K562 (cell line): ENCODE results near the gene ARHGAP28. TPM values are rescaled to one million over a fixed set of nuclear protein-coding genes. Genes with fewer than 3 reads are reported as not detected.

Experiments
- ATAC-seq: fragments of 200-7000 bp; cut with Tn5 transposase; 3 replicates; pipeline ENCODE4 v1.9.1; 2020; ENCODE audit warnings: moderate library complexity
- BruUV-seq: library from RNA; stranded (reverse); fragments of 400-500 nt; replicated peaks from 2 replicates; lab custom pipeline; 2021; lab: Mats Ljungman, UMichigan
- CTCF ChIA-PET: fragments of 300-600 bp; formaldehyde crosslinking; extraction: SDS; loops from one replicate; lab custom pipeline; 2021; ENCODE audit warnings: low intra/inter-chr PET ratio; lab: Yijun Ruan, JAX
- POLR2A ChIA-PET: fragments of 300-600, 350-650 bp; sonication (Branson Sonifier 250); formaldehyde crosslinking; extraction: SDS; loops from one replicate; lab custom pipeline; 2021; ENCODE audit warnings: antibody characterized with exemption, inconsistent platforms; lab: Yijun Ruan, JAX
- DNase-seq, 4 experiments: peaks; one replicate each; pipeline versions ENCODE4 v3.0.0 to v3.0.0-alpha.2; 2011 to 2018; ENCODE audit warnings: low spot score in 3 of 4, mixed read lengths in 3 of 4; ENCODE audit errors: extremely low read depth in 1 of 4
- FAIRE-seq: peaks from 2 replicates; lab custom pipeline; 2011; peaks lifted over from hg19 to GRCh38; lab: Jason Lieb, UNC
- H2AFZ ChIP-seq: 2 replicates; pipeline ENCODE4 v1.6.0; 2011; ENCODE audit warnings: low read depth, low read length, control low read depth, inconsistent platforms
- H3K27ac ChIP-seq: fragments of 200-600 bp; 3 replicates; pipeline ENCODE4 v1.8.0; 2011; ENCODE audit warnings: low read depth, mild to moderate bottlenecking, control low read depth, inconsistent platforms, low read length, moderate library complexity, mixed read lengths; ENCODE audit errors: extremely low read depth
- H3K27me3 ChIP-seq, 2 experiments: fragments of 300-600 bp in 1 of 2; 2 replicates in 1 of 2; 3 replicates in 1 of 2; pipeline versions ENCODE4 v1.6.0 to v1.8.0; 2011; ENCODE audit warnings: inconsistent platforms in 2 of 2, low read length in 2 of 2, mild to moderate bottlenecking in 1 of 2, mixed read lengths in 1 of 2, moderate library complexity in 1 of 2; ENCODE audit not compliant: control insufficient read depth in 2 of 2, insufficient read depth in 2 of 2
- H3K36me3 ChIP-seq: fragments of 300-600 bp; 3 replicates; pipeline ENCODE4 v1.8.0; 2011; ENCODE audit warnings: mild to moderate bottlenecking, low read length, inconsistent platforms; ENCODE audit not compliant: control insufficient read depth, insufficient read depth
- H3K4me1 ChIP-seq, 2 experiments: fragments of 200-600 bp in 1 of 2; replicated peaks in 1 of 2; 2 replicates in 1 of 2; 3 replicates in 1 of 2; pipeline versions ENCODE4 v1.5.1 to v1.8.0; 2011; ENCODE audit warnings: inconsistent platforms in 2 of 2, low read length in 2 of 2, mild to moderate bottlenecking in 1 of 2, mixed read lengths in 1 of 2, moderate library complexity in 1 of 2; ENCODE audit not compliant: control insufficient read depth in 2 of 2, insufficient read depth in 2 of 2
- H3K4me2 ChIP-seq: 2 replicates; pipeline ENCODE4 v1.6.1; 2011; ENCODE audit warnings: low read length, control low read depth, inconsistent platforms, mixed read lengths; ENCODE audit not compliant: insufficient read depth
- H3K4me3 ChIP-seq: fragments of 200-600 bp; sonication (generic), shearing (Covaris generic); 2 replicates; pipeline ENCODE4 v1.5.1; 2016; ENCODE audit warnings: control low read depth, inconsistent platforms
- H3K79me2 ChIP-seq: fragments of 200-600 bp; 3 replicates; pipeline ENCODE4 v1.8.0; 2011; ENCODE audit warnings: low read length, inconsistent platforms; ENCODE audit not compliant: control insufficient read depth, insufficient read depth
- H3K9ac ChIP-seq, 2 experiments: 2 replicates each; pipeline versions ENCODE4 v1.6.0 to v1.6.1; 2011; ENCODE audit warnings: low read depth in 2 of 2, low read length in 2 of 2, control low read depth in 1 of 2, inconsistent platforms in 1 of 2, mild to moderate bottlenecking in 1 of 2, mixed read lengths in 1 of 2; ENCODE audit not compliant: insufficient read depth in 1 of 2
- H3K9me1 ChIP-seq: one replicate; pipeline ENCODE4 v1.6.0; 2011; ENCODE audit warnings: inconsistent platforms, mild to moderate bottlenecking, low read length, moderate library complexity; ENCODE audit not compliant: control insufficient read depth, insufficient read depth
- H3K9me3 ChIP-seq: replicated peaks from 2 replicates; pipeline ENCODE4 v1.5.1; 2011; ENCODE audit warnings: low read depth, low read length, inconsistent platforms; ENCODE audit not compliant: control insufficient read depth, insufficient read depth
- H4K20me1 ChIP-seq: replicated peaks from 2 replicates; pipeline ENCODE4 v1.6.1; 2011; ENCODE audit warnings: low read length, inconsistent platforms, mixed read lengths; ENCODE audit not compliant: control insufficient read depth, insufficient read depth
- ESRRA ChIP-seq: fragments of 450-650 bp; IDR thresholded peaks from 2 replicates; pipeline ENCODE4 v1.6.1; 2014; ENCODE audit warnings: low read depth, mild to moderate bottlenecking, moderate library complexity, borderline replicate concordance
- HMGXB4 ChIP-seq: sonication (generic); formaldehyde crosslinking; IDR thresholded peaks from 2 replicates; pipeline ENCODE4 v1.8.1; 2023; ENCODE audit warnings: mild to moderate bottlenecking, missing genetic modification reagents
- JUN ChIP-seq, 2 experiments: sonication (generic) in 1 of 2; formaldehyde crosslinking in 1 of 2; IDR thresholded peaks; 2 replicates each; pipeline versions ENCODE4 v1.6.1 to v1.8.0; 2012 to 2022; ENCODE audit warnings: borderline replicate concordance in 2 of 2, mild to moderate bottlenecking in 2 of 2, improper control_type of control experiment in 1 of 2, low read depth in 1 of 2, low read length in 1 of 2, missing genetic modification reagents in 1 of 2
- MYBL2 ChIP-seq, 2 experiments: fragments of 450-650 bp in 1 of 2; sonication (generic) in 1 of 2; formaldehyde crosslinking in 1 of 2; IDR thresholded peaks; 2 replicates each; pipeline versions ENCODE4 v1.6.1 to v1.8.1; 2017 to 2022; ENCODE audit warnings: borderline replicate concordance in 1 of 2, inconsistent platforms in 1 of 2, low read depth in 1 of 2, mild to moderate bottlenecking in 1 of 2, missing genetic modification reagents in 1 of 2, moderate library complexity in 1 of 2
- PML ChIP-seq: IDR thresholded peaks from 2 replicates; pipeline ENCODE4 v1.6.1; 2012; ENCODE audit warnings: low read length, inconsistent platforms
- RBM22 ChIP-seq: fragments of 200-400 bp; formaldehyde crosslinking; IDR thresholded peaks from 2 replicates; pipeline ENCODE4 v1.6.1; 2018; ENCODE audit warnings: low read length, low read depth; ENCODE audit not compliant: poor library complexity, severe bottlenecking
- ZFPM2 ChIP-seq: fragments of 250-450 bp; sonication (Bioruptor Pico); IDR thresholded peaks from 2 replicates; pipeline ENCODE4 v1.5.1; 2022; ENCODE audit warnings: mild to moderate bottlenecking
- ZNF146 ChIP-seq: IDR thresholded peaks from one replicate; pipeline ENCODE4 v1.6.1; 2018; ENCODE audit warnings: missing compliant biosample characterization; ENCODE audit not compliant: unreplicated experiment
- WGBS: fragments of 100-300 bp; shearing (Covaris generic); methylation state at CpG from one replicate; pipeline ENCODE4 v1.1.6; 2016; ENCODE audit warnings: low coverage, mixed read lengths; ENCODE audit not compliant: insufficient coverage; ENCODE audit errors: missing lambda C conversion rate; 5-methylcytosine and 5-hydroxymethylcytosine counted together
- in situ Hi-C: fragments of 300-500 bp; cut with MboI; formaldehyde crosslinking; loops from 4 replicates; pipeline ENCODE4 v1.15.0; 2018; ENCODE audit warnings: inconsistent platforms, mixed read lengths
- intact Hi-C: fragments of 100-400 bp; cut with micrococcal nuclease; formaldehyde crosslinking; loops from 2 replicates; pipeline ENCODE4 v1.14.2; 2022
- polyA plus RNA-seq, 8 experiments: library from polyadenylated mRNA; depleted of rRNA in 4 of 8; stranded (reverse) in 5 of 8; unstranded in 3 of 8; fragments of >200 nt; fragmentation: Nextera tagmentation in 2 of 8; fragmentation: Illumina TruSeq in 1 of 8; extraction: Ambion mirVana in 2 of 8; extraction: Trizol in 1 of 8; gene quantifications; 2 replicates each; pipeline versions ENCODE4 v1.2.1 to v1.2.3, GENCODE V29; 2011 to 2014; ENCODE audit warnings: inconsistent platforms in 1 of 8, missing spikeins in 1 of 8
- total RNA-seq, 7 experiments: library from RNA; depleted of rRNA in 6 of 7; stranded (reverse); fragments of >200 nt in 6 of 7; fragmentation: Illumina TruSeq in 2 of 7; extraction: Trizol in 2 of 7; gene quantifications; 2 replicates each; pipeline versions ENCODE4 v1.2.1 to v1.2.3, GENCODE V29; 2011 to 2021; ENCODE audit warnings: low replicate concordance in 1 of 7

The ARHGAP28 gene
- total and polyA plus RNA-seq, 9 of the 15 experiments (the other 6 are each of a cell fraction or from before 2014, with no cell fraction given) = 0.93 to 5.9 (median 5.0) TPM

DNA sequence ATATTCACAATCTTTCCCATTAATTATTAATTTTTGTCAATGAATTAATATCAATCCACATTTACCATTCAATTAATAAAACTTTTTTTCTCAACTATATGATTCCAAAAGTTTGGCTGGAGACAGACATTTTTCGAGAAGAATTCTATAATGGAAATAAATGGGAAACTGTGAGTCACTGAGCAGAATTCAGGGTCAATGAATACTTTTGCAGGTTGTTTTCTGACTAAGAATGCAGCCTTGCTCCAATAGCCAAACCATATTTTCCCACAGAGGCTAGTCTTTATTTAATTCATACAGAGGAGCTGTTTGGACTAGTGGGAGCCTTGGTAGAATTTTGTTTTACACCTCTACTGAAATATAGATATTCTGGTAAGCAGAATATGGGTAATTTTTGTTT, 82.3 kb downstream of the ARHGAP28 start (continued):
- no peak for TF ChIP-seq RBM22
- no peak for TF ChIP-seq ESRRA

GRCh38 chr18:6814882-6815425, 85.4 kb downstream of the ARHGAP28 start:
- DNase-seq (no peak), FAIRE-seq (no peak), ATAC-seq (no peak)
- TF ChIP-seq MYBL2 (IDR thresholded peaks at IDR 0.05; ENCODE audit: low read depth) (no peak), MYBL2 (CRISPR knock-in tag; IDR thresholded peaks at IDR 0.05; ENCODE audit: borderline replicate concordance) (no peak), PML (no peak), ZNF146 (CRISPR knock-in tag) (no peak), ZFPM2 (CRISPR knock-in tag) (no peak), HMGXB4 (no peak), JUN (IDR thresholded peaks at IDR 0.05; ENCODE audit: borderline replicate concordance, low read depth, low read length) (no peak), JUN (CRISPR knock-in tag; IDR thresholded peaks at IDR 0.05; ENCODE audit: borderline replicate concordance) (no peak)
- H2AFZ ChIP-seq = no peak overlapping the region
- 2% methylated on average over 4 of the region's 4 CpGs for WGBS
- no peaks in the 10 kb centered on the region for H3K9me1 ChIP-seq
- no peaks in the 10 kb centered on the region for H3K79me2 ChIP-seq
- no peak overlapping the region for H3K27ac ChIP-seq
- no peaks in the 10 kb centered on the region for H3K9me3 ChIP-seq
- H3K4me1 ChIP-seq = no peaks in the 10 kb centered on the region
- ChIA-PET POLR2A (no interaction called here), CTCF (no interaction called here)
- no peak overlapping the region for H3K4me2 ChIP-seq
- in situ Hi-C loops (no loop called here), intact Hi-C loops (no loop called here)
- no peaks in the 10 kb centered on the region for H4K20me1 ChIP-seq
- no TSS peak for BruUV-seq
- H3K9ac ChIP-seq = no peak overlapping the region
- no peaks in the 10 kb centered on the region for H3K36me3 ChIP-seq
- no peaks in the 10 kb centered on the region for H3K27me3 ChIP-seq
- H3K4me3 ChIP-seq = no peak overlapping the region
